Osteoblast (primary cell): Measurements from ENCODE around the gene NFATC4. TPM values are rescaled to one million over a fixed set of nuclear protein-coding genes. Genes with fewer than 3 reads are reported as not detected.

Experiments used
- DNase-seq: peaks from one replicate; pipeline ENCODE4 v3.0.0; 2011; ENCODE audit warnings: low spot score, mixed read lengths; ENCODE audit not compliant: insufficient read length; ENCODE audit errors: missing footprints
- H2AFZ ChIP-seq: 2 replicates; pipeline ENCODE4 v1.6.0; 2011; ENCODE audit warnings: mild to moderate bottlenecking, low read length
- H3K27ac ChIP-seq: 2 replicates; pipeline ENCODE4 v1.5.1; 2011; ENCODE audit warnings: mild to moderate bottlenecking, low read depth, low read length, moderate library complexity
- H3K27me3 ChIP-seq: 2 replicates; pipeline ENCODE4 v1.6.0; 2012; ENCODE audit warnings: mild to moderate bottlenecking, control low read depth, inconsistent platforms, low read length, moderate library complexity; ENCODE audit not compliant: insufficient read depth
- H3K36me3 ChIP-seq: 2 replicates; pipeline ENCODE4 v1.5.1; 2011; ENCODE audit warnings: mild to moderate bottlenecking, low read length, control low read depth, moderate library complexity; ENCODE audit not compliant: insufficient read depth
- H3K4me1 ChIP-seq: 2 replicates; pipeline ENCODE4 v1.5.1; 2011; ENCODE audit warnings: mild to moderate bottlenecking, low read length, control low read depth, moderate library complexity; ENCODE audit not compliant: insufficient read depth
- H3K4me2 ChIP-seq: 2 replicates; pipeline ENCODE4 v1.6.0; 2011; ENCODE audit warnings: mild to moderate bottlenecking, low read length; ENCODE audit not compliant: insufficient read depth
- H3K4me3 ChIP-seq: fragments of 200-600 bp; sonication (generic); 3 replicates; pipeline ENCODE4 v1.5.1; 2012; ENCODE audit warnings: mild to moderate bottlenecking, low read length, inconsistent platforms; ENCODE audit not compliant: insufficient read depth
- H3K79me2 ChIP-seq: 2 replicates; pipeline ENCODE4 v1.6.0; 2012; ENCODE audit warnings: mild to moderate bottlenecking, low read length, control low read depth, inconsistent platforms; ENCODE audit not compliant: insufficient read depth
- H3K9me3 ChIP-seq: 2 replicates; pipeline ENCODE4 v1.5.1; 2011; ENCODE audit warnings: low read depth, low read length, control low read depth
- H4K20me1 ChIP-seq: 2 replicates; pipeline ENCODE4 v1.6.0; 2012; ENCODE audit warnings: mild to moderate bottlenecking, low read length, control low read depth; ENCODE audit not compliant: insufficient read depth
- total RNA-seq: library from RNA; depleted of rRNA; stranded (reverse); fragments of >200 nt; gene quantifications from 2 replicates; pipeline ENCODE4 v1.2.3, GENCODE V29; 2012
- TF ChIP-seq, protein P1 (sequence below): IDR thresholded peaks from 2 replicates; pipeline ENCODE4 v1.5.1; 2011; ENCODE audit warnings: mild to moderate bottlenecking, low read depth, low read length, moderate library complexity; ENCODE audit errors: extremely low read depth

NFATC4 gene
- total RNA-seq, 1 donor, result 107 TPM

DNA sequence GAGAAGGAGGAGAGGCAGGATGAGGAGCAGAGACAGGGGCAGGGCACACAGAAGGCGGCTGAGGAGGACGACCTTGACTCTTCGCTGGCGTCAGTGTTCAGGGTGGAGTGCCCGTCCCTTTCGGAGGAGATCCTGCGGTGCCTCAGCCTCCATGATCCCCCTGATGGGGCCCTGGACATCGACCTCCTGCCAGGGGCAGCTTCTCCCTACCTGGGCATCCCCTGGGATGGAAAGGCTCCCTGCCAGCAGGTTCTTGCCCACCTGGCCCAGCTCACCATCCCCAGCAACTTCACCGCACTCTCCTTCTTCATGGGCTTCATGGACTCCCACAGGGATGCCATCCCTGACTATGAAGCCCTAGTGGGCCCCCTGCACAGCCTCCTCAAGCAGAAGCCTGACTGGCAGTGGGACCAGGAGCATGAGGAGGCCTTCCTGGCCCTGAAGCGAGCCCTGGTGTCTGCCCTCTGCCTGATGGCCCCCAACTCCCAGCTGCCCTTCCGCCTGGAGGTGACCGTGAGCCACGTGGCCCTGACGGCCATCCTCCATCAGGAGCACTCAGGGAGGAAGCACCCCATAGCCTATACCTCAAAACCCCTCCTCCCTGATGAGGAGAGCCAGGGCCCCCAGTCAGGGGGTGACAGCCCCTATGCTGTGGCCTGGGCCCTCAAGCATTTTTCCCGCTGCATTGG is 46.9 kb downstream of the NFATC4 start:
- H3K27me3 ChIP-seq, result no peaks in the 10 kb centered on the region
- no peaks in the 10 kb centered on the region for H3K36me3 ChIP-seq
- no peaks in the 10 kb centered on the region for H4K20me1 ChIP-seq
- no peaks in the 10 kb centered on the region for H3K9me3 ChIP-seq
- TF ChIP-seq, protein P1, sequence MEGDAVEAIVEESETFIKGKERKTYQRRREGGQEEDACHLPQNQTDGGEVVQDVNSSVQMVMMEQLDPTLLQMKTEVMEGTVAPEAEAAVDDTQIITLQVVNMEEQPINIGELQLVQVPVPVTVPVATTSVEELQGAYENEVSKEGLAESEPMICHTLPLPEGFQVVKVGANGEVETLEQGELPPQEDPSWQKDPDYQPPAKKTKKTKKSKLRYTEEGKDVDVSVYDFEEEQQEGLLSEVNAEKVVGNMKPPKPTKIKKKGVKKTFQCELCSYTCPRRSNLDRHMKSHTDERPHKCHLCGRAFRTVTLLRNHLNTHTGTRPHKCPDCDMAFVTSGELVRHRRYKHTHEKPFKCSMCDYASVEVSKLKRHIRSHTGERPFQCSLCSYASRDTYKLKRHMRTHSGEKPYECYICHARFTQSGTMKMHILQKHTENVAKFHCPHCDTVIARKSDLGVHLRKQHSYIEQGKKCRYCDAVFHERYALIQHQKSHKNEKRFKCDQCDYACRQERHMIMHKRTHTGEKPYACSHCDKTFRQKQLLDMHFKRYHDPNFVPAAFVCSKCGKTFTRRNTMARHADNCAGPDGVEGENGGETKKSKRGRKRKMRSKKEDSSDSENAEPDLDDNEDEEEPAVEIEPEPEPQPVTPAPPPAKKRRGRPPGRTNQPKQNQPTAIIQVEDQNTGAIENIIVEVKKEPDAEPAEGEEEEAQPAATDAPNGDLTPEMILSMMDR, result no peak
- peaks cover 9% of the 10 kb centered on the region for H3K4me1 ChIP-seq
- no peak overlapping the region for H3K4me2 ChIP-seq
- H2AFZ ChIP-seq, result no peak overlapping the region
- no peak overlapping the region for H3K4me3 ChIP-seq
- no peaks in the 10 kb centered on the region for H3K79me2 ChIP-seq
- DNase-seq, result no peak
- no peak overlapping the region for H3K27ac ChIP-seq

GRCh38 chr14:24415421-24416253 is 47.7 kb downstream of the NFATC4 start:
- no peaks in the 10 kb centered on the region for H3K9me3 ChIP-seq
- H3K4me1 ChIP-seq, result peaks cover 9% of the 10 kb centered on the region
- no peak for DNase-seq
- peaks cover 3% of the 10 kb centered on the region for H3K27me3 ChIP-seq
- H3K4me2 ChIP-seq, result no peak overlapping the region
- no peaks in the 10 kb centered on the region for H3K79me2 ChIP-seq
- H4K20me1 ChIP-seq, result no peaks in the 10 kb centered on the region
- H3K27ac ChIP-seq, result no peak overlapping the region
- no peaks in the 10 kb centered on the region for H3K36me3 ChIP-seq
- H3K4me3 ChIP-seq, result no peak overlapping the region
- TF ChIP-seq, protein P1, result no peak
- H2AFZ ChIP-seq, result no peak overlapping the region

- Histone ChIP-seq H3K9me3 (no peaks in the 10 kb centered on the region), H3K4me3 (no peak overlapping the region), H2AFZ (no peak overlapping the region), H3K36me3 (no peaks in the 10 kb centered on the region), H3K79me2 (no peaks in the 10 kb centered on the region), H4K20me1 (no peaks in the 10 kb centered on the region), H3K4me1 (peaks cover 9% of the 10 kb centered on the region), H3K27ac (no peak overlapping the region), H3K27me3 (peaks cover 6% of the 10 kb centered on the region), H3K4me2 (no peak overlapping the region)
- TF ChIP-seq, protein P1, result no peak
- no peak for DNase-seq
Measured at GRCh38 chr14:24416254-24416931, 48.4 kb downstream of the NFATC4 start.
